H1 (cell line): ENCODE results near the gene EYA4. TPM values are rescaled to one million over a fixed set of nuclear protein-coding genes. Genes with fewer than 3 reads are reported as not detected.

Experiments used
- ASH2L ChIP-seq: fragments of 200-600, 300-600 bp; sonication (generic); IDR thresholded peaks from one replicate; pipeline ENCODE4 v1.7.1; 2017; ENCODE audit warnings: low read length
- KDM4A ChIP-seq: IDR thresholded peaks from one replicate; pipeline ENCODE4 v1.7.1; 2012; ENCODE audit warnings: low read depth, mild to moderate bottlenecking, moderate library complexity, low read length, inconsistent platforms; ENCODE audit not compliant: severe bottlenecking
- POLR2AphosphoS5 ChIP-seq: IDR thresholded peaks from 2 replicates; pipeline ENCODE4 v1.6.1; 2011; ENCODE audit warnings: low read depth, low read length
- POU5F1 ChIP-seq: IDR thresholded peaks from 2 replicates; pipeline ENCODE4 v1.6.1; 2011; ENCODE audit warnings: low read depth, mild to moderate bottlenecking, low read length, moderate library complexity
- SIN3A ChIP-seq, 2 experiments: IDR thresholded peaks in 1 of 2; conservative IDR thresholded peaks in 1 of 2; 2 replicates each; pipeline ENCODE4 v1.6.1; 2011 to 2012; ENCODE audit warnings: low read length in 2 of 2, improper control_type of control experiment in 1 of 2, low read depth in 1 of 2, mild to moderate bottlenecking in 1 of 2
- SP2 ChIP-seq: IDR thresholded peaks from 2 replicates; pipeline ENCODE4 v1.6.1; 2012; ENCODE audit warnings: mild to moderate bottlenecking, low read length, inconsistent platforms
- SP4 ChIP-seq: IDR thresholded peaks from 2 replicates; pipeline ENCODE4 v1.6.1; 2012; ENCODE audit warnings: low read length, inconsistent platforms
- SRF ChIP-seq: IDR thresholded peaks from 2 replicates; pipeline ENCODE4 v1.6.1; 2011; ENCODE audit warnings: mild to moderate bottlenecking, low read depth, low read length, moderate library complexity
- SUZ12 ChIP-seq: fragments of 200-600 bp; sonication (generic); IDR thresholded peaks from 2 replicates; pipeline ENCODE4 v1.6.1; 2012; ENCODE audit warnings: mild to moderate bottlenecking, inconsistent platforms, low read length, moderate library complexity, mixed read lengths
- polyA plus RNA-seq, 7 experiments: library from polyadenylated mRNA; depleted of rRNA in 3 of 7; stranded (reverse) in 5 of 7; unstranded in 2 of 7; fragments of >200 nt in 5 of 7; fragments of 200-250 nt in 2 of 7; gene quantifications; 1 replicate in 5 of 7; 2 replicates in 1 of 7; 4 replicates in 1 of 7; pipeline versions ENCODE4 v1.2.1 to v1.2.3, GENCODE V29; 2011 to 2013; ENCODE audit warnings: missing spikeins in 2 of 7, mixed read lengths in 2 of 7
- total RNA-seq: library from RNA; stranded (reverse); fragmentation: NEBNext Ultra II Directional; extraction: Animal tissue kit (Norgen Biotek cat#: 25700); gene quantifications from 2 replicates; pipeline ENCODE4 v1.2.1, GENCODE V29; 2021
- TF ChIP-seq, protein P1 (sequence below): IDR thresholded peaks from 2 replicates; pipeline ENCODE4 v1.6.1; 2012; ENCODE audit warnings: inconsistent platforms

Gene EYA4
- total and polyA plus RNA-seq, 2 of the 8 experiments (the other 6 are each of a cell fraction or from before 2014, with no cell fraction given), result 0.06 to 0.17 TPM

DNA sequence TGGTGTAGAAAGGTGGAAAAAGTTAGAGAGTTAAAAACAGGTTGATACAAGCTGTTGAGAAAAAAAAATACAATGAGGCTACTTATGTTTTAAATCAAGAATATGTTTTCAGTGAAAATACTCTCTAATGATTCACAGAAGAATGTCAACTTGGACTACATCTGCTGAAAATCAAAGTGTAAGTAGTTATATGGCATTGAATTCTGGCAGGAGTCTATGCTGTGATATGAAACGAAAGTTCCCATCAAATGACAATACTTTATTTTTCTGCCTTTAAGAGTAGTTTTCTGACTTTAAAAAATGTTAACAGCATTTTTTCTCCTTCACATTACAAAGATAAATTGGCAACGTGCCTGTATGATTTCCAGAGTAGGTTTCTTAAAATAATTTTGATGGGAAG is 158.3 kb downstream of the EYA4 start (continued):
- no peak for TF ChIP-seq POU5F1
- no peak for TF ChIP-seq KDM4A
- no peak for TF ChIP-seq POLR2AphosphoS5
- TF ChIP-seq, protein P1, sequence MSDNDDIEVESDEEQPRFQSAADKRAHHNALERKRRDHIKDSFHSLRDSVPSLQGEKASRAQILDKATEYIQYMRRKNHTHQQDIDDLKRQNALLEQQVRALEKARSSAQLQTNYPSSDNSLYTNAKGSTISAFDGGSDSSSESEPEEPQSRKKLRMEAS, result no peak
- TF ChIP-seq SP2, result no peak
- no peak for TF ChIP-seq SUZ12
- no peak for TF ChIP-seq ASH2L
- no peak for TF ChIP-seq SP4
- no peak for TF ChIP-seq SIN3A (conservative IDR thresholded peaks at IDR 0.05 in 1 of 2, IDR thresholded peaks at IDR 0.05 in 1 of 2; ENCODE audit: low read depth in 1 of 2, low read length in 2 of 2)
- no peak for TF ChIP-seq SRF
